MM.1S (cell line): ENCODE results near the gene TYK2.
"Not testable (repeated sequence)": the region's sequence is repeated elsewhere in the genome, so short reads cannot be mapped to it uniquely, and the experiment has no call there.

ENCODE experiments used
- DNase-seq: peaks from one replicate; pipeline ENCODE4 v3.0.0-alpha.2; 2015
- H2AFZ ChIP-seq: fragments of 300-600 bp; sonication (generic); 2 replicates; pipeline ENCODE4 v1.6.0; 2016; ENCODE audit warnings: antibody characterized with exemption, low read length
- H3F3A ChIP-seq: fragments of 300-600 bp; sonication (generic); 2 replicates; pipeline ENCODE4 v1.6.1; 2016; ENCODE audit warnings: mild to moderate bottlenecking, antibody characterized with exemption, low read length, moderate library complexity, mixed read lengths; ENCODE audit not compliant: insufficient read depth
- H3K27ac ChIP-seq: fragments of 300-600 bp; sonication (generic); 2 replicates; pipeline ENCODE4 v1.5.1; 2016; ENCODE audit warnings: mild to moderate bottlenecking, low read length
- H3K27me3 ChIP-seq: fragments of 300-600 bp; sonication (generic); replicated peaks from 2 replicates; pipeline ENCODE4 v1.6.0; 2016; ENCODE audit warnings: low read length; ENCODE audit not compliant: insufficient read depth
- H3K36me3 ChIP-seq: fragments of 300-600 bp; sonication (generic); replicated peaks from 2 replicates; pipeline ENCODE4 v1.6.1; 2016; ENCODE audit warnings: mild to moderate bottlenecking, low read length, mixed read lengths; ENCODE audit not compliant: insufficient read depth
- H3K4me1 ChIP-seq: fragments of 300-600 bp; sonication (generic); 2 replicates; pipeline ENCODE4 v1.6.1; 2016; ENCODE audit warnings: low read length, mixed read lengths
- H3K4me2 ChIP-seq: fragments of 300-600 bp; sonication (generic); 2 replicates; pipeline ENCODE4 v1.6.0; 2016; ENCODE audit warnings: low read depth, low read length
- H3K4me3 ChIP-seq: fragments of 300-600 bp; sonication (generic); 2 replicates; pipeline ENCODE4 v1.5.1; 2016; ENCODE audit warnings: low read length, mixed read lengths
- H3K79me2 ChIP-seq: fragments of 300-600 bp; sonication (generic); 2 replicates; pipeline ENCODE4 v1.6.1; 2016; ENCODE audit warnings: mixed run types, low read length, mixed read lengths
- H3K9ac ChIP-seq: fragments of 300-600 bp; sonication (generic); 2 replicates; pipeline ENCODE4 v1.6.1; 2016; ENCODE audit warnings: low read length, mixed read lengths
- H3K9me2 ChIP-seq: fragments of 300-600 bp; sonication (generic); replicated peaks from 2 replicates; pipeline ENCODE4 v1.6.1; 2016; ENCODE audit warnings: mild to moderate bottlenecking, low read length, mixed read lengths; ENCODE audit not compliant: insufficient read depth
- H3K9me3 ChIP-seq: fragments of 300-600 bp; sonication (generic); replicated peaks from 2 replicates; pipeline ENCODE4 v1.6.1; 2016; ENCODE audit warnings: mild to moderate bottlenecking, low read length, mixed read lengths; ENCODE audit not compliant: insufficient read depth
- H4K20me1 ChIP-seq: fragments of 300-600 bp; sonication (generic); 2 replicates; pipeline ENCODE4 v1.6.1; 2016; ENCODE audit warnings: mild to moderate bottlenecking, low read length, moderate library complexity, mixed read lengths; ENCODE audit not compliant: insufficient read depth
- EZH2 ChIP-seq: fragments of 300-600 bp; sonication (generic); optimal IDR thresholded peaks from 2 replicates; pipeline ENCODE3; 2017; ENCODE audit warnings: low read depth, mild to moderate bottlenecking, antibody characterized with exemption, low read length, mixed read lengths
- EZH2phosphoT487 ChIP-seq: fragments of 300-600 bp; sonication (generic); IDR thresholded peaks from 2 replicates; pipeline ENCODE4 v1.6.1; 2018; ENCODE audit warnings: antibody characterized with exemption, low read length
- TF ChIP-seq, protein P1 (sequence below): fragments of 300-600 bp; sonication (generic); IDR thresholded peaks from 2 replicates; pipeline ENCODE4 v1.5.1; 2016; ENCODE audit warnings: antibody characterized with exemption, low read length, mixed read lengths

The TYK2 gene

DNA sequence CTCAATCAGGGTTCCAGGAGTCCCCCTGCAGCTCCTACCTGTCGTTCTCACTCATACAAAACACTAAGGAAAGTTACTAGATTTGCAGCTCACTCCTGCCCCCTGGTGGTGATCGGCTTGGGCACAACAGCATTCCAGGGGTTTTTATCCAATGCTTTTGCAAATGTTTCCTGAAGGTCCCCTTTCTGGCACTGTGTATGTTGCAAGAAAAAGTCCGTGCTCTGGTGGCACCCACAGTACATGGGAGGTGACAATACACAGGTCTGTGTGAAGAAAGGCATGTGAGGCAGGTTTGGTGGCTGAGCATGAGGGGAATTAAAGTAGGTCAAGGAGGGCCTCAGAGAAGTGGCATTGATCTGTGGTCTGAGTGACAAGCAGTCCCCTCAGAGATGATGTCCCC, 8.6 kb upstream of the TYK2 start:
- no peaks in the 10 kb centered on the region for H3K27me3 ChIP-seq
- TF ChIP-seq EZH2phosphoT487 (no peak), EZH2 (no peak)
- TF ChIP-seq, protein P1, sequence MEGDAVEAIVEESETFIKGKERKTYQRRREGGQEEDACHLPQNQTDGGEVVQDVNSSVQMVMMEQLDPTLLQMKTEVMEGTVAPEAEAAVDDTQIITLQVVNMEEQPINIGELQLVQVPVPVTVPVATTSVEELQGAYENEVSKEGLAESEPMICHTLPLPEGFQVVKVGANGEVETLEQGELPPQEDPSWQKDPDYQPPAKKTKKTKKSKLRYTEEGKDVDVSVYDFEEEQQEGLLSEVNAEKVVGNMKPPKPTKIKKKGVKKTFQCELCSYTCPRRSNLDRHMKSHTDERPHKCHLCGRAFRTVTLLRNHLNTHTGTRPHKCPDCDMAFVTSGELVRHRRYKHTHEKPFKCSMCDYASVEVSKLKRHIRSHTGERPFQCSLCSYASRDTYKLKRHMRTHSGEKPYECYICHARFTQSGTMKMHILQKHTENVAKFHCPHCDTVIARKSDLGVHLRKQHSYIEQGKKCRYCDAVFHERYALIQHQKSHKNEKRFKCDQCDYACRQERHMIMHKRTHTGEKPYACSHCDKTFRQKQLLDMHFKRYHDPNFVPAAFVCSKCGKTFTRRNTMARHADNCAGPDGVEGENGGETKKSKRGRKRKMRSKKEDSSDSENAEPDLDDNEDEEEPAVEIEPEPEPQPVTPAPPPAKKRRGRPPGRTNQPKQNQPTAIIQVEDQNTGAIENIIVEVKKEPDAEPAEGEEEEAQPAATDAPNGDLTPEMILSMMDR, result peak; percentile 92
- H4K20me1 ChIP-seq, result no peaks in the 10 kb centered on the region
- H3K79me2 ChIP-seq, result no peaks in the 10 kb centered on the region
- H3K9me2 ChIP-seq, result no peaks in the 10 kb centered on the region
- no peak overlapping the region for H3K4me3 ChIP-seq
- no peak overlapping the region for H2AFZ ChIP-seq
- peak overlapping the region; percentile 23; the same call in 1 of the 2 replicates for H3K4me2 ChIP-seq
- 0 out of 2 replicates have a peak, but pooled peaks cover 3% of the 10 kb centered on the region for H3K36me3 ChIP-seq
- peak; percentile 75 for DNase-seq
- no peak overlapping the region for H3K27ac ChIP-seq
- H3K4me1 ChIP-seq, result no peaks in the 10 kb centered on the region
- no peak overlapping the region for H3K9ac ChIP-seq
- H3F3A ChIP-seq, result no peaks in the 10 kb centered on the region
- H3K9me3 ChIP-seq, result no peaks in the 10 kb centered on the region

DNA sequence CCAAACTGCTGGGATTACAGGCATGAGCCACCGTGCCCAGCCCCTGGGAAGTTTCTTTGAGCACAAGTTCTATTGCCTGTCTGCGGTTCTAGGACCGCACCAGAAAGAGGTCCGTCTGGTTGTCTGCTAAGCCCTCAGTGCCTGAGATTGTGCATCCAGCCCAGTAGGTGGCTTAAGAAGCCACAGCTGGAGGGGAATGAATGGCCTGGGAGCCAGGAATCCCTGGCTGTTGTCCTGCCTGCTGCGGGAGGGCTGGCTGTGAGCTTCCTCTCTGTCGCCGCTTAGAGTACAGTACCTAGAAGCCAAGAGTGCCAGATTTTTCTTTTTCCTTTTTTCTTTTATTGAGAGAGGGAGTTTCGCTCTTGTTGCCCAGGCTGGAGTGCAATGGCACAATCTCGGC, 4.2 kb upstream of the TYK2 start:
- Histone ChIP-seq H3K4me2 (no peak overlapping the region), H3K4me1 (peaks cover 5% of the 10 kb centered on the region), H3F3A (no peaks in the 10 kb centered on the region), H3K4me3 (no peak overlapping the region), H3K9me3 (no peaks in the 10 kb centered on the region), H3K27ac (no peak overlapping the region), H3K27me3 (no peaks in the 10 kb centered on the region), H3K9me2 (no peaks in the 10 kb centered on the region), H3K9ac (no peak overlapping the region), H4K20me1 (no peaks in the 10 kb centered on the region), H2AFZ (no peak overlapping the region), H3K79me2 (peaks cover 8% of the 10 kb centered on the region), H3K36me3 (no peaks in the 10 kb centered on the region)
- DNase-seq, result no peak
- TF ChIP-seq EZH2 (no peak), EZH2phosphoT487 (no peak)
- TF ChIP-seq, protein P1, result no peak

DNA sequence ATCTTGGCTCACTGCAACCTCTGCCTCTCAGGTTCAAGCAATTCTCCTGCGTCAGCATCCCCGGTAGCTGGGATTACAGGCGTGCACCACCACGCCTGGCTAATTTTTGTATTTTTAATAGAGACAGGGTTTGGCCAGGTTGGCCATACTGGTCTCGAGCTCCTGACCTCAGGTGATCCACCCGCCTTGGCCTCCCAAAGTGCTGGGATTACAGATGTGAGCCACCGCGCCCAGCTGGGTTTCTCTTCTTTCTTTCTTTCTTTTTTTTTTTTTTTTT, 2.8 kb upstream of the TYK2 start:
- not testable (repeated sequence) for H3F3A ChIP-seq, H3K27ac ChIP-seq, H2AFZ ChIP-seq, H3K9ac ChIP-seq, DNase-seq, H3K4me2 ChIP-seq, H3K4me1 ChIP-seq, H3K36me3 ChIP-seq, H3K27me3 ChIP-seq, H4K20me1 ChIP-seq, H3K4me3 ChIP-seq, H3K9me3 ChIP-seq, H3K9me2 ChIP-seq
- H3K79me2 ChIP-seq, result peaks cover 17% of the 10 kb centered on the region

DNA sequence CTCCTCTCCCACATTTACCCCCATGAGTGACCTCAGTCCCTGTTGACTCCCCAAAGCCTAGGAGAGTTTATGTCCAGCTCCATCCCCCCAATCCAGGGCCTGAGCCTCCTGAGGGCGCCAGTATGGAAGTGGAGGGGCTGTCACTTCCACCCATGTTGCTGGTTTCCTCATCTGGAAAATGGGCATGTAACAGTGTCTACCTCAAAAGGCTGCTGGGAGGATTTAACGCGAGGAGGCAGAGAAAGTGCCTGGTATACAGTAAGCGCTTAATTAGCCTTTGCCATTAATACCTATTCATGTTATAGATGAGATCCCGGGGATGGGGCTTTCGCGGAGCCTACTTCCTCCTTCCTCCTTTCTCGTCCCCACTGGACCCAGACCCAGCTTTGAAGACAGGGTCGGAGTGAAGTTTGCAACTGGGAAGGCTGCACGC, 476 bp downstream of the TYK2 start:
- Histone ChIP-seq H2AFZ (peak overlapping the region; percentile 89), H3K27ac (peak overlapping the region; percentile 36; the same call in 1 of the 2 replicates), H3K4me2 (peak overlapping the region; percentile 98), H4K20me1 (no peaks in the 10 kb centered on the region), H3K79me2 (peaks cover 18% of the 10 kb centered on the region), H3K9me3 (no peaks in the 10 kb centered on the region), H3K4me3 (peak overlapping the region; percentile 86), H3K9me2 (no peaks in the 10 kb centered on the region), H3K4me1 (peaks cover 5% of the 10 kb centered on the region), H3K9ac (peak overlapping the region; percentile 87), H3K27me3 (no peaks in the 10 kb centered on the region), H3F3A (no peaks in the 10 kb centered on the region), H3K36me3 (no peaks in the 10 kb centered on the region)
- TF ChIP-seq EZH2phosphoT487 (no peak), EZH2 (no peak)
- TF ChIP-seq, protein P1, result no peak
- no peak for DNase-seq
